ENCODE measurements around the gene NFIA.

The NFIA gene

GRCh38 chr1:61448914-61449313, 366.6 kb downstream of the NFIA start:
- H3K27ac Mint-ChIP-seq: no peak overlapping the region
- H3K4me3 Mint-ChIP-seq: no peak overlapping the region
- H3K9me3 Mint-ChIP-seq (ENCODE audit: low read depth): no peaks in the 10 kb centered on the region

GRCh38 chr1:61449410-61449809, 367.0 kb downstream of the NFIA start:
- H3K36me3 Mint-ChIP-seq: no peaks in the 10 kb centered on the region
- no peak overlapping the region for H3K27ac Mint-ChIP-seq
- no peak overlapping the region for H3K4me3 Mint-ChIP-seq
- no peaks in the 10 kb centered on the region for H3K27me3 Mint-ChIP-seq
- H3K9me3 Mint-ChIP-seq (ENCODE audit: low read depth): no peaks in the 10 kb centered on the region
- H3K4me1 Mint-ChIP-seq (ENCODE audit: low read depth): peaks cover 7% of the 10 kb centered on the region

More at GRCh38 chr1:61448914-61449313, 366.6 kb downstream of the NFIA start:
- no peaks in the 10 kb centered on the region for H3K36me3 Mint-ChIP-seq
- peaks cover 7% of the 10 kb centered on the region for H3K4me1 Mint-ChIP-seq (ENCODE audit: low read depth)
- no peaks in the 10 kb centered on the region for H3K27me3 Mint-ChIP-seq

- no peaks in the 10 kb centered on the region for H3K27me3 Mint-ChIP-seq
- H3K4me3 Mint-ChIP-seq: no peak overlapping the region
- H3K4me1 Mint-ChIP-seq (ENCODE audit: low read depth): peaks cover 7% of the 10 kb centered on the region
- no peaks in the 10 kb centered on the region for H3K9me3 Mint-ChIP-seq (ENCODE audit: low read depth)
- no peak overlapping the region for H3K27ac Mint-ChIP-seq
- no peaks in the 10 kb centered on the region for H3K36me3 Mint-ChIP-seq
These were observed 368.1 kb downstream of the NFIA start for GRCh38 chr1:61450454-61450853.

DNA sequence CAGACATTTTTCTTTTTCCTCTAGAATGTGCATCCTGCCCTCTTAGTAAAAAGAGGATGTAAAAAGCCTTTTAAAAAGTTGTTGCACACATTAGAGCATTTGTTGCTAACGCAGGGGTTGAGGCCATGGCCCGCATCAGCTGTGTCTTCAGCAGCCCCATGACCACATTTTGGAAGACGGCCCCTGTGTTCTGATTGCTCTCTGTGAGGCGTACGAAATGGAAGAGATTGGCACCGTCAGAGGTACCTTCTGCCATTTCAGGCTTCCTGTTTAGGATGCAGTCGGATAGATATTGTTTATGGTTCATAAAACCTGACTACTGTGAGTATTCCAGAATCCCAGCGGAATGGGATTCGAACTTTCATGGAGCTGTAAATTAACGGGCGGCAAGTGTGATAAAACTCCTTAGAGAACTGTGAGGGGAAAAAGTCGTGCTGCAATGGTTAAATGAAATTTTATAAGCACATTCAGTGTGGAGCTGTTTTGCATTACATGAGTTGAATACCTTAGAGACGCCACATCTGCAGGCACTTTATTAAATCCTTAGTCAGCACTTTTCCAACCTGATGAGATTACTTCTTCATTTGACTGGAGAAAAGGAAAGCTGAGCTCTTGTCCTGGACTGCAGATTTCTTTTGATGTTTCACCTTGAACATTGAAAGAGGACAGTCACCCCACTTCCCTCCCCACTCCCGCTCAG, 368.7 kb downstream of the NFIA start:
- Mint-ChIP-seq H3K27ac (no peak overlapping the region), H3K9me3 (ENCODE audit: low read depth) (no peaks in the 10 kb centered on the region), H3K4me1 (ENCODE audit: low read depth) (peaks cover 7% of the 10 kb centered on the region), H3K27me3 (no peaks in the 10 kb centered on the region), H3K4me3 (no peak overlapping the region), H3K36me3 (no peaks in the 10 kb centered on the region)

DNA sequence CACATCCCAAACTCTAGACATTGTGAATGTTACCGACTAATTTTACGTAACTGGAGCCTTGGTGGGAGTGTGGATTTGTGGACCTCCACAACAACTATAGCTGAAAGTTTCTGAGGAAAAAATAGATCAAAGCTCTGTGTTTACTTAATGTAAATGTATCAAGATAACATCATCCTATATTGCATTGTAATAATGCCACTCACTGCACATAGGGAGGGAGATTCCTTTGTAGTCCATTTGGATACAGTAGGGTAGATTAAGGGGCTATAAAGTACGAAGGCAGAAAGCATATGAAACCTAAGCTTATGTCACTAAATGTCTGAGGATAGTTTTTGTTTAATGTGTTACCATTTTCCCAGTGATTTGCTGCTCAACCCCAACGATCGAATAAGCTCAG, 369.2 kb downstream of the NFIA start:
- Mint-ChIP-seq H3K36me3 (no peaks in the 10 kb centered on the region), H3K9me3 (ENCODE audit: low read depth) (no peaks in the 10 kb centered on the region), H3K27ac (no peak overlapping the region), H3K4me3 (no peak overlapping the region), H3K27me3 (no peaks in the 10 kb centered on the region), H3K4me1 (ENCODE audit: low read depth) (peaks cover 7% of the 10 kb centered on the region)

GRCh38 chr1:61452176-61453035, 370.0 kb downstream of the NFIA start:
- Mint-ChIP-seq H3K4me1 (ENCODE audit: low read depth) (peaks cover 7% of the 10 kb centered on the region), H3K9me3 (ENCODE audit: low read depth) (no peaks in the 10 kb centered on the region), H3K36me3 (peaks cover 2% of the 10 kb centered on the region), H3K27me3 (no peaks in the 10 kb centered on the region), H3K27ac (no peak overlapping the region), H3K4me3 (no peak overlapping the region)

DNA sequence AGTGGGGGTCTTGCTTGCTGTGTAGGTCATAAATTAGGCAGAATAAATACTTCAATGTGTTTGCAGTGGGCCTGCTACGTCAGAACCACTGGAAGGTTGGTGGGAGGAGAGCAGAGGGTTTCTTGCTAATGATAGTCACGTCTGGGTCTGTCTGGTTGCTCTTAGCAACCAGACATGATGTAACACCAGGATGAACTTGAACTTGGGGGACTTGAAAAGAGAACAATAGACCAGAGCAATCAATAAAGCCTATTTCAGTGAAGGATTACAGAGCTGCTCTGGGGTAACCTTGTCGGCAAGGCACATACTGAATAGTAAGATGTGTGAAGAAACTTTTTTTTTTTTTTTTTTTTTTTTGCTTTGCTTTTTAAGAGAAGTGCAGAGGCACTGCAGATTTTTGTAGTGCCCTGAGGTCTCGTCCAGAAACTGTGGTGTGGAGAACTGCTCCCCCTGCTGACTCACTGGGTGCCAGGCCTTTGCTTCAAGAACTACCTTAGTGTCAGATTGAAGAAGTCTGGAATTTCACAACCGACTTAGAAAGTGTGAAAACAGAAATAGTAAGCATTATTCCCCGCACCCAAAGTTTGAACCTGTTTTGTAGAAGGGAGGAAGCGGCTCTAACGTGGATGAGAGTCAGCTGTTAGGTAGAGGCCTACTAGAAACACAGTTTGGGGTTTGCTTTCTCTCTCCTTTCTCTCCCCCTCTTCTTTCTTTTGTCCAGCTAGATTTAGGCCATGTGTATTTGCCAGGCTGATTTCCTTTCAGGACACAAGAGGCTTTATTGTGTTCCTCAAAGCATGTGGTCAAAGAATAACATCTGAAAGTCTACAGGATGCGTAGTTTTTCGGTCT, 371.0 kb downstream of the NFIA start:
- no peak overlapping the region for H3K27ac Mint-ChIP-seq
- no peaks in the 10 kb centered on the region for H3K27me3 Mint-ChIP-seq
- H3K4me1 Mint-ChIP-seq (ENCODE audit: low read depth): peaks cover 7% of the 10 kb centered on the region
- peaks cover 2% of the 10 kb centered on the region for H3K36me3 Mint-ChIP-seq
- H3K9me3 Mint-ChIP-seq (ENCODE audit: low read depth): no peaks in the 10 kb centered on the region
- no peak overlapping the region for H3K4me3 Mint-ChIP-seq

DNA sequence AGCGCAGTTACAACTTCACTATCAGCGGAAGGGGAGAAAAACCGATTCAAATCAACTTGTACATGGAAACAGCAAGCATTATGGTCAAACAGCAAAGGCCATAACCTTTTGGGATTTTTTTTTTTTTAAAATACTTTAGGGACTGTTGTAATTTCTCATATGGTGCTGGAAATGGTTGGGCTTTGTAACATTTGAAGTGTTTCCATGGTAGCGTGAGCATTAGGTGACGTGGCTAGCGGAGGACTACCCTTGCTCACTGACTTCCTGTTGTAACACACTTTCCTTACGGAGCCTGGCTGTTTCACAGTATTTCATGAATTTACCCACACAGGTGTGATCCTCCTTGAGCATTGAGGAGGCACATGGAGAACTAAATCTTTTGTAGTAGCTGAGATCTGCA, 373.0 kb downstream of the NFIA start:
- H3K36me3 Mint-ChIP-seq: peaks cover 2% of the 10 kb centered on the region
- H3K4me3 Mint-ChIP-seq: no peak overlapping the region
- H3K27ac Mint-ChIP-seq: no peak overlapping the region
- H3K27me3 Mint-ChIP-seq: no peaks in the 10 kb centered on the region
- no peaks in the 10 kb centered on the region for H3K9me3 Mint-ChIP-seq (ENCODE audit: low read depth)
- peaks cover 7% of the 10 kb centered on the region for H3K4me1 Mint-ChIP-seq (ENCODE audit: low read depth)

DNA sequence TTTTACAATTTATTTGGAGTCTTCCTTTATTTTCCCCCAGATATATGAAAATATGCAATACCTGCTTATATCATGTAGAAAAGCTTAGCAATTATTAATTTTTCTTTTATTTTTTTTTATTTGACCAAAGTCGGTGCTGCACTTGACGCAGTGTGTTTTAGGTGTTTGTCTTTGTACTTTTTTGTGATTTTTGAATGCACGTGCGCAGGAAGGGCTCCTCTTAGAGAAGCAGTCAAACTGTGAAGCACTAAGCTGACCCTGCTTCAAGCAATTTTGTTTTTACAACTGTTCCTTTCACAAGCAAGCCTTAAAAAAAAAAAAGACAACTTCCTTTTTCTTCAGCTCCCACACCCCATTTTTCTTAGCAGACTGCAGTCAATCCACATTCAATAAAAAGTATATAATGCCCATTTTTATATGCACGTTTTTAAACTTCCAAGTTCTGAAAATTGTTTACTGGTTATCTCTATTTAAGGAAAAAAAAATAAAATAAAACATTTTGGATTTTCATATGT, 375.2 kb downstream of the NFIA start:
- Mint-ChIP-seq H3K27ac (no peak overlapping the region), H3K9me3 (ENCODE audit: low read depth) (no peaks in the 10 kb centered on the region), H3K36me3 (peaks cover 2% of the 10 kb centered on the region), H3K27me3 (no peaks in the 10 kb centered on the region), H3K4me1 (ENCODE audit: low read depth) (peaks cover 7% of the 10 kb centered on the region), H3K4me3 (no peak overlapping the region)

GRCh38 chr1:61459345-61459744, 377.0 kb downstream of the NFIA start:
- Mint-ChIP-seq H3K27me3 (no peaks in the 10 kb centered on the region), H3K9me3 (ENCODE audit: low read depth) (no peaks in the 10 kb centered on the region), H3K36me3 (peaks cover 2% of the 10 kb centered on the region), H3K4me1 (ENCODE audit: low read depth) (no peaks in the 10 kb centered on the region), H3K4me3 (no peak overlapping the region), H3K27ac (no peak overlapping the region)

GRCh38 chr1:61460191-61460590, 377.8 kb downstream of the NFIA start:
- no peaks in the 10 kb centered on the region for H3K9me3 Mint-ChIP-seq (ENCODE audit: low read depth)
- H3K27me3 Mint-ChIP-seq: no peaks in the 10 kb centered on the region
- H3K4me3 Mint-ChIP-seq: no peak overlapping the region
- peaks cover 2% of the 10 kb centered on the region for H3K36me3 Mint-ChIP-seq
- no peak overlapping the region for H3K27ac Mint-ChIP-seq
- no peaks in the 10 kb centered on the region for H3K4me1 Mint-ChIP-seq (ENCODE audit: low read depth)

DNA sequence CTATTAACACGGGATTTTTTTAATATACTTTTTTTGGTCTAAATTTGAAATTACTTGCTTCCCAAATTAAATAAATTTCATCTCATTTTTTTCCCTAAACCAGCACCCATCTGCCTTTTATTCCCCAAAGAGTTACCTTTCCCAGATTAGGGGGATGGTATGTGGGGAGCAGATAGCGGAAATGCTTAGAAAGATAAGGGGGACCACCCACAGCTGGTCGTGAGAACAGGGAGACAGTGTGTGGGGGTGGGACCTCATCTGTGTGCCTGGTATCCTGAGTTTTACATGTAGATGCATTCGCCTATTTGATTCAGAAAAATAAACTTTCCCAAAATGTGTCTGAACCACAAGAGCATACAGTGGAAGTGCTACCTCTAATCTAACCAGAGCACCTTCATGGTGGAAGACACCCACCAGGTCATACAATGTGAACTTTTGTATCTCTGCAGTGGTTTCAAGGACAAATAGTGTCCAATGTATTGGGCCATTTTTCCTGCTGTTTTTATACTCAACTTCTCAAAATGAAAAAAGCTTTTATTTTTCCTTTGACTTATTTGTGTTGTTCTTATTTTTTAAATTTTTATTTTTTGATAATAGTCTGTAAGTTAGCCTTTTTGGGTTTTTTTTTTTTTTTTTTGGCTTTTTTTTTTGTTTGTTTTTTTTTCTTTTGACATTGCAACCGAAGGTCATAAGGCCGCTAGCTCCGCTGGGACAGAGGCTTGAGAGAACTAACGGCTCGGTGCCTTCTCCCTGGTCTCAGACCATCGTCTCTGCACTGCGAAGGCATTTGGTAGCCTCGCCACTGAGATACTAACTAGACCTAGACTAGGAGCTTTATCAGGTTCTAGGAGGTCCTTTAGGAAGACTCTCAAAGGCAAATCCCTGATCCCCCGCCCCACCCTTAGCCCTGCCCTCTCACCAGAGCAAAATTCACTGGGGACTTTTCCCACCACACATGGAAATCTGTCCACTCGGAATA, 379.3 kb downstream of the NFIA start:
- Mint-ChIP-seq H3K36me3 (peaks cover 2% of the 10 kb centered on the region), H3K9me3 (ENCODE audit: low read depth) (no peaks in the 10 kb centered on the region), H3K27ac (no peak overlapping the region), H3K4me3 (no peak overlapping the region), H3K27me3 (no peaks in the 10 kb centered on the region), H3K4me1 (ENCODE audit: low read depth) (no peaks in the 10 kb centered on the region)

GRCh38 chr1:61462628-61463027, 380.3 kb downstream of the NFIA start:
- H3K9me3 Mint-ChIP-seq (ENCODE audit: low read depth): no peaks in the 10 kb centered on the region
- H3K27ac Mint-ChIP-seq: no peak overlapping the region
- no peak overlapping the region for H3K4me3 Mint-ChIP-seq
- no peaks in the 10 kb centered on the region for H3K36me3 Mint-ChIP-seq
- no peaks in the 10 kb centered on the region for H3K27me3 Mint-ChIP-seq
- H3K4me1 Mint-ChIP-seq (ENCODE audit: low read depth): no peaks in the 10 kb centered on the region

DNA sequence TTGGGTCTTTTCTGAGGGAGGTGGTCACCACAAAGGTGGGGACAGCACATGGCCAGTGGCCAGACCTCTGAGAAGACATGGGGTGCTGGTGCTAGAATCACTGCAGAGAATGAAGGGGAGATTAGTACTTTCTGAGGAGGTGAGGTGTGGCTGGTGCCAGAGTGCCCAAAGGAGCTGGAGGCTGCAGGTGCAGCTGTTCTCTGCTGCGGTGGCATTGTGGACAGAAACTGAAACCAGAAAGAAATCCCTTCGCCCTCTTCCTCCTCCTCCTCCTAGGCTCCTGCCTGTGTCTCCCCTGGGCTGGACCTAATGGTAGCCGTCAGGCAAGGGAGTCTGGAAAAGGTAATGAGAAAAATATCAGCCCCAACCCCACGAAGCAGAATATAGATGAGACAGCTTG, 380.9 kb downstream of the NFIA start:
- Mint-ChIP-seq H3K27me3 (no peaks in the 10 kb centered on the region), H3K4me1 (ENCODE audit: low read depth) (no peaks in the 10 kb centered on the region), H3K4me3 (no peak overlapping the region), H3K36me3 (no peaks in the 10 kb centered on the region), H3K9me3 (ENCODE audit: low read depth) (no peaks in the 10 kb centered on the region), H3K27ac (no peak overlapping the region)
